Activated CD8-positive, alpha-beta memory T cell treated with anti-CD3 and anti-CD28 coated beads for 4 hours (primary cell): ENCODE results near the gene RPP25L.

Experiments
- DNase-seq, 2 donors: peaks; one replicate each; pipeline ENCODE4 v3.0.0-alpha.2; 2020; ENCODE audit warnings: low read depth in 2 of 2

RPP25L gene

DNA sequence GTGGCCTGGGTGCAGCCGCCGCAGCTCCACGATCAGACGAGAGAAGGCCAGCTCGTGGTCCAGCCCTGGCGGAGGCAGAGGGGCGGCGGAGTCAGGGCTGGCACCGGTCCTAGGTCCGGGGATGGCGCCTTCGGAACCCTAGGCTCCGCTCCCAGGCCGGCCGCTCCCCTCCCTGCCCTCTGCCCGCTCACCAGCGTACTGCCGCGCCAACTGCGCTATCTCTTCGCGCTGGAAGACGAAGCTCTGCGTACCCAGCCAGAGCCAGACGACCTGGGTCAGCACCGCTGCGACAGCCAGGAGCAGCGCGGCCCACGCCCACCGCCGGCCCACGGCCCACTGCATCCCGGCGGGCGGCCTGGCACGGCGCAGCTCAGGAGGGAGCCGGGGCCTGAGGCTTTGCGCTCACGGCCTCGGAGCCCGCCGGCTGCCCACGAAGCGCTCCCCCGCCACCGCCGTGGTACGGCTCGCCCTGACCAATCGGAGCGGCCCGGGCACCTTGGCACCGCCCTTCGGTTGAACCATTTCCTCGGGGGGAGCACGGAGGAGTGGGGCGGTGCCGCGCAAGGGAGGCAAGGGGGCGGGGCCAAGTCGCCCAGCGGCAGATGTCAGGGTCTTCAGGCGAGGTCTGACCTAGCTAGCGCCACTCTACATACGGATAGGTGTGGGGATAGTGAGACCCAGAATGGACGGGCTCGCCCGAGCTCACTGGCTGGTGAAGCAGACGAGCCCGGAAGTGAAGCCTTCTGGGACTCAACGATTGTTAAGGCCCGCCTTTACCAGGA, 25.6 kb upstream of the RPP25L start, which contains the start of gene SIGMAR1:
Gene SIGMAR1, minus strand, starts transcription at position 432 of the 782 bp plus-strand sequence. Its CDS starts 90 bp downstream, at position 342.
- DNase-seq = peak; percentile 87

DNA sequence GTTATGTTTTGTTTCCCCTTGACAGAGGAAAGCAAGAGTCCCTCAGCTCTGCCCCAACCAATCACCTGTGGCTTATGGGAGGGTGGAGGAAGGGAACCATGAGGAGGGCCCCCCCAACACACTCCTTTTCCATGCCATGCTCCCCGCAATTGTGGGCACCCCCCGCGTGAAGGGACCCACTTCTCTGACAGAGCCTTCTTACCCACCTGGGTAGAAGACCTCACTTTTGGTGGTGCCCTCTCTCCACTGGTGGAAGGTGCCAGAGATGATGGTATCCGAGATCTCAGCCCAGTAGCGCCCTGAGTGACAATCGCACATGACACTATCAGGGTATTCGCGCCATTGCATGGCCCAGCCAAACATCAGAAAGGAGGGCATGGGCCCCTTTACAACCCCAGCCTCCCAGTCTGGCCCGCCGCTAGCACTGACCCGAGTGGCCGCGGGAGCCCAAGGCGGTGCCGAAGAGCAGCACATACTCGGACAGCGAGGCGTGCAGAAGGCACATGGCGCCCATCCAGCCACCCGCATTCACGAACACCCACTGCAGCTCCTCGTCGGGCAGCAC, 25.0 kb upstream of the RPP25L start:
- DNase-seq = no peak

DNA sequence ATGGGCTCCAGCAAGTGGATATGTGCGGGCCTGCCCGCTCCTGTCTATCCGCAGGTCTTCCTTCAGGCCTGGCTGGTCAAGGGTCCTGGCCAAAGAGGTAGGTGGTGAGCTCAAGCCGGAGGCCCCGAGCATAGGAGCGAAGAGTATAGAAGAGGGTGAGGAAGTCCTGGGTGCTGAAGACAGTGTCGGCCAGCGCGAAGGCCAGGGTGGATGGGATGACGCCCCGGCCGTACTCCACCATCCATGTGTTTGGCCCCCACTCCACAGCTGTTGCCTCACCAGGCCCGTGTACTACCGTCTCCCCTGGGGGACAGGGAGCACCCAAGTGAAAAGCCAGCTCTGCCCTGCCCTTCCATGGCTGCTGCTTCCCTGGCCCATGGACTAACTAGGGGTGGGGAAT, 23.7 kb upstream of the RPP25L start:
- no peak for DNase-seq

GRCh38 chr9:34634551-34635248, 22.8 kb upstream of the RPP25L start:
- DNase-seq = no peak

GRCh38 chr9:34633851-34634550, 22.1 kb upstream of the RPP25L start:
- DNase-seq = peak; percentile 33 to 49

GRCh38 chr9:34633166-34633565, 21.3 kb upstream of the RPP25L start:
- DNase-seq = no peak

- DNase-seq = no peak
These were observed 18.7 kb upstream of the RPP25L start for GRCh38 chr9:34630402-34631154.

DNA sequence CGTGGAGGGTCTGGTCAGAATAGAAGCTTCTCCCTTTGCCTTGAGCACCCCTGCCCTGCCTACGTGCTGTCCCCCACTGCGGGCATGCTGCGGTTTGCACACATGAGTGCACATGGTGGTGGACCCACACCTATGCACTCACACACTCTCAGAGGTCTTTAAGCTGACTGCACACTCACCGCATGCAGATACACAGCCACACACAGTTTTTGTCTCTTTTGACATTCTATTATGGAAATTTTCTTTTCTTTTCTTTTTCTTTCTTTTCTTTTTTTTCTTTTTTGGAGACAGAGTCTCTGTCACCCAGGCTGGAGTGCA, 17.6 kb upstream of the RPP25L start:
- DNase-seq = no peak

GRCh38 chr9:34628656-34629490, 17.0 kb upstream of the RPP25L start, which contains the start of gene ARID3C:
ARID3C (minus strand) TSS chr9:34629066; CDS start chr9:34628014, 1,052 bp downstream.
- no peak for DNase-seq

DNA sequence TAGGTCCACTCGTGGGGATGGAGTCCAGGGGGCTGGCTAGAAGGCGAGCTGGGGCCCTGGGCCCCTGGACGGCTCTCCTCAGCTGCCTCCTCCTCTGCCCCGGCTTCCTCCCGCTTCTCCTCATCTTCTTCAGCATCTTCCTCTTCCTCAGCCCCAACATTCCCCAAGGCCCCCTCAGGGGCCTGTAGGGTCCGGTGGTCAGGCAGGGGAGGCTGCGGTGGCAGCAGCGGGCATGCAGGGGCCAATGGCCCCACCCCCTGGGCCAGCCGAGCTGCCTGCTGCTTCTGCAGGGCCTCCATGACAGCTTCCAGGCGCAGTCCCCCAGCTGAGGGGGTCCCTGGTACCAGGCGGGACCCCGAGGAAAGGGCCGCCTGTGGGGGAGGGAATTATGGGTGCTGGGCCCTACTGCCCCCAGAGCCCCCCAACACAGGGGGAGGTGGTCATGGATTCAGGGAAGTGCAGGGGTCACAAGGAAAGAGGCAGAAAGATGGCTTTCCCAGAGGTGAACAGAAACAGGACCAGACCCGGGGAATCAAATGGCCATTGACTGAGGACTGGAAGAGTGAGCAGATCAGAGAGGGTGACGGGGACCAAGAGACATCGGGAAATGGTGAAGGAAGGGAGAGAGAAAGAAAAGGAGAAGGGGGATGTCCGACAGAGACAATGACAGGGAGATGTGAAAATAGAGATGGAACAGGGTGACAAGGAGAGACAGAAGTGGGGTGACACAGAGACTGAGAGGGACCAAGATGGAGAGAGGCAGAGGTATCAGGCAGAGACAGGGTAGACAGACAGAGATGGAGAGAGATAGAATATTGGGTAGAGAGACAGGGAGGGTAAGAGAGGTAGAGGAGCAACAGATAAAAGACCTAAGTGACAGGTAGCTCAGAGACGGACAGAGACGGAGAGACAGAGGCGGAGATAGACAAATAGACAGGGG, 16.1 kb upstream of the RPP25L start:
- DNase-seq = no peak

DNA sequence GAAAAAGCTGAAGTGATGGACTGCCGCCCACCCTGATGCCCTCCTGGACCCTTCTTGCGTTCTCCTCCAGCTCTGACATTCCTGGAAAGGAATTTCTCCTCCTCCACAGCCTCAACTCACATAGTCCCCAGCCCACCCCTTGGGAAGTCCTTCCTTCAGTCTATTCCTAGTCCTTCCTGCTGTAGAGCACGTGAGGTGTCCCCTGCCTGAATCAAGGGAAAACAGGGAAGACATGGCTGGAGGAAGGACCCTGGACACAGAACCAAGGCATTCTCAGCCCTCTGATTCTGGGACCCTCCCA, 13.2 kb upstream of the RPP25L start:
- DNase-seq = no peak

DNA sequence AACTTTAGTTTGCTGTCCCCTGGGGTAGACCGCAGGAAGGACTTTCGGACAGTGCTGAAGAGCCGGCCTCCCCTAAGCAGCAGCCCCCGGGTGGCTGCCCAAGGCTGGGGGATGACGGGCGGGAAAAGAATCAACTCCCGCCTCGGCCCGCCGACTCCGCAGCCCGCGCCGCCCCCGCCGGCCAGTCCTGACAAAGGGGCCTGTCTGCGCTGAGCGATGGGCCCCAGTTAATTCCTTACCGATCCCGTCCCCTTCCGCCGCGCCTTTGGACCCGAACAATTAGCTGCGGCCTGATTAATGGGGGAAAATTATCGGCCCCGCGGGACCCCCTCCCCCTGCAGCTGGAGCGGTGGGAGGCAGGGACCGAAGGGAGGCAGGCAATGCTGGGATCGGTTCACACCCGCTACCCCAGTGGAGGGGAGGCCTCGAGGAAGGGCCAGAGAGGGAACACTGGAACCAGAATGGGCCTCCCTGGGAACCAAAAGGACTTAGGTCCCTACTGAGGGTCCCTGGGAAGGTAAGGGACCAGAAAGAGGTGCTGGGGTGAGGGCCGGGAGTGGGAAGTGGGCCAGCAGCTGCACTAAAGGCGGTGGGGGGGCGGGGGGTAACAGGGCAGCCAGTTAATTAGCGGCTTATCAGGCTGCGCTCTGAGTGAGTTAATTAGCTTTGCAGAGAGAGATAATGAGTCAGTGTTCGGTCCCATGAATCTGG, 12.7 kb upstream of the RPP25L start:
- DNase-seq = no peak

GRCh38 chr9:34623374-34624235, 11.7 kb upstream of the RPP25L start:
- no peak for DNase-seq

GRCh38 chr9:34620061-34620994, 8.4 kb upstream of the RPP25L start, which contains the start of gene DCTN3:
DCTN3 (minus strand) TSS chr9:34620495; CDS start chr9:34620464, 31 bp downstream.
- peak; percentile 74 to 87 for DNase-seq

- DNase-seq = no peak
These were observed 3.2 kb upstream of the RPP25L start for GRCh38 chr9:34615132-34615531.

DNA sequence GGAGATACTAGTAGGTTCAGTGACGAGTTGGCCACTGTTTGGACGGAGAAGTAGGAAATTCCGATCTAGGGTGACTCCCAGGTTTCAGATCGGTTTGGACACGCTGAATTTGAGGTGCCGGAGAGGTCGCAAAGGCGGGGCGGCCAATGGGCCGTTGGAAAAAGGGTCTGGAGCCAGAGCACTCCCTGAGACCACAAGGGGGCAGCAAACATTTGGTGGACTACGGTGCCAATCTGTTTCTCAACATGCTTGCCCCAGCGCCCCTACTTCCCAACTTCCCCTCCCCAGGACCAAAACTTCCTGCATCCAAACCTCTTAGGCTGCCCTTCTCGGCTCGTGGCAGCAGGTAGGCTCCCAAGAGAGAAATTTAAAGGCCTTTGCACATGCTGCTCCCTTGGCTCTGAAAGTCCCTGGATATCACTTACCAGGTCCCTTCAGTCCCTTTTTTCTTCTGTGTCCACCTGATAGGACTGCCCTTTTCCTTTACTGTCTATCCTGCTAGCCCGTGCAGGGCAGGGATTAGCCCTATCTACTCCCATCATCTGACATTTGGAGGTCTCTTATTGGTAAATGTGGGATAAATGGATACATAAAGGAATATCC, 992 bp upstream of the RPP25L start:
- peak in 1 of 2 donors; percentile 32 for DNase-seq
